LNCAP (cell line): ENCODE results near the gene PROM2.

ENCODE experiments used
- CTCF ChIP-seq: fragments of 450-650 bp; IDR thresholded peaks from 2 replicates; pipeline ENCODE4 v1.5.1; 2017; ENCODE audit warnings: mild to moderate bottlenecking

PROM2 gene

GRCh38 chr2:95329891-95330793 is 55.9 kb downstream of the PROM2 start:
- no peak for TF ChIP-seq CTCF

- TF ChIP-seq CTCF = no peak
Observed at GRCh38 chr2:95330794-95331338, 56.6 kb downstream of the PROM2 start.

- TF ChIP-seq CTCF = no peak
Observed at GRCh38 chr2:95331606-95332005, 57.4 kb downstream of the PROM2 start.

- TF ChIP-seq CTCF = no peak
Observed at GRCh38 chr2:95332036-95332435, 57.8 kb downstream of the PROM2 start.

GRCh38 chr2:95333056-95333455 is 58.8 kb downstream of the PROM2 start:
- no peak for TF ChIP-seq CTCF

GRCh38 chr2:95333888-95334338 is 59.7 kb downstream of the PROM2 start:
- no peak for TF ChIP-seq CTCF

GRCh38 chr2:95334916-95335641 is 60.8 kb downstream of the PROM2 start:
- TF ChIP-seq CTCF = no peak
